Ovary (tissue), 9 donors: ENCODE measurements around the gene RPS6KA5. TPM values are rescaled to one million over a fixed set of nuclear protein-coding genes. Genes with fewer than 3 reads are reported as not detected.

Experiments
- DNase-seq, 5 donors: peaks; one replicate each; pipeline ENCODE4 v3.0.0-alpha.2; 2019 to 2020
- H3K27ac ChIP-seq, 2 donors: fragments of 200-600 bp; one replicate each; pipeline versions ENCODE4 v1.5.1 to v1.8.0; 2019 to 2022
- H3K27me3 ChIP-seq: fragments of 200-600 bp; one replicate; pipeline ENCODE4 v1.8.0; 2022
- H3K36me3 ChIP-seq: fragments of 200-600 bp; sonication (generic); one replicate; pipeline ENCODE4 v1.5.1; 2019
- H3K4me1 ChIP-seq: one replicate; pipeline ENCODE4 v1.8.1; 2013; ENCODE audit warnings: mild to moderate bottlenecking, moderate library complexity; ENCODE audit not compliant: insufficient read depth
- H3K4me3 ChIP-seq: fragments of 200-600 bp; sonication (generic); one replicate; pipeline ENCODE4 v1.5.1; 2017
- H3K9me3 ChIP-seq, 2 donors: fragments of 200-600 bp in 1 of 2; sonication (generic) in 1 of 2; one replicate each; pipeline versions ENCODE4 v1.5.1 to v1.8.1; 2013 to 2019; ENCODE audit warnings: mild to moderate bottlenecking in 1 of 2, moderate library complexity in 1 of 2
- CTCF ChIP-seq, 3 donors: fragments of 450-650 bp in 2 of 3; fragments of 200-600 bp in 1 of 3; IDR thresholded peaks; one replicate each; pipeline versions ENCODE4 v1.5.1 to v1.8.0; 2016 to 2022; ENCODE audit warnings: antibody characterized with exemption in 3 of 3, mild to moderate bottlenecking in 1 of 3
- EP300 ChIP-seq: sonication (generic); formaldehyde crosslinking; IDR thresholded peaks from one replicate; pipeline ENCODE4 v1.6.1; 2017; ENCODE audit warnings: antibody characterized with exemption
- POLR2A ChIP-seq: fragments of 450-650 bp; IDR thresholded peaks from one replicate; pipeline ENCODE4 v1.6.1; 2017; ENCODE audit warnings: antibody characterized with exemption, mild to moderate bottlenecking, moderate library complexity
- WGBS, 3 donors: extraction: QIAGEN DNeasy Blood & Tissue Kit in 1 of 3; methylation state at CpG; one replicate each; pipeline versions ENCODE4 v1.1.5 to v1.1.7; 2013 to 2017; 5-methylcytosine and 5-hydroxymethylcytosine counted together
- intact Hi-C, 4 donors: fragments of 100-400 bp; cut with DNase I; formaldehyde crosslinking; loops; one replicate each; pipeline versions ENCODE4 v1.11.0 to v1.15.1; 2022 to 2023
- polyA plus RNA-seq, 2 donors: library from polyadenylated mRNA; stranded (reverse); fragments of 200-250 nt in 1 of 2; fragments of 350-450 nt in 1 of 2; fragmentation: Illumina TruSeq in 1 of 2; extraction: RNeasy Lipid Tissue Mini Kit (QIAGEN cat#74804) in 1 of 2; gene quantifications; one replicate each; pipeline ENCODE4 v1.2.3, GENCODE V29; 2013 to 2014
- total RNA-seq, 7 donors: library from RNA; depleted of rRNA in 2 of 7; stranded (reverse); fragments of >200 nt in 2 of 7; fragmentation: NEBNext Ultra II Directional in 3 of 7; extraction: Animal tissue kit (Norgen Biotek cat#: 25700) in 3 of 7; gene quantifications; one replicate each; pipeline versions ENCODE4 v1.1.0 to v1.2.4, GENCODE V29; 2016 to 2023
- donor health status: DM: no; HTN: no; CAD: no; lungs with moderate emphysema.
- donor health status: DM: no; HTN: no; CAD: no.
- donor health status: Bipolar disorder and iron deficiency.
- donor health status: DM: yes; HTN: yes; CAD: no.
- donor health status: DM: no; HTN: no; CAD: no.
- donor health status: DM: yes; HTN: yes; CAD: no.

The RPS6KA5 gene
- total and polyA plus RNA-seq, 9 donors, result 3.8 to 19.0 (median 8.4) TPM

- intact Hi-C loops, result loop anchor here in 1 of 4 donors (10.0 kb wide), 1 partner anchor 840 kb away; no protein-coding TSS in a partner anchor
Measured at GRCh38 chr14:90814806-90815571, 245.5 kb downstream of the RPS6KA5 start.

GRCh38 chr14:90813442-90813841 lies 247.0 kb downstream of the RPS6KA5 start:
- intact Hi-C loops, result loop anchor here in 1 of 4 donors (10.0 kb wide), 1 partner anchor 839 kb away; no protein-coding TSS in a partner anchor
- WGBS, 3 donors, result 79 to 87% (median 81%) methylated on average over 5 of the region's 5 CpGs
- H3K27ac ChIP-seq, result no peak overlapping the region

More at GRCh38 chr14:90814806-90815571, 245.5 kb downstream of the RPS6KA5 start:
- Histone ChIP-seq H3K36me3 (no peaks in the 10 kb centered on the region), H3K4me1 (peaks cover 10% of the 10 kb centered on the region), H3K9me3 (no peaks in the 10 kb centered on the region), H3K27ac (no peak overlapping the region), H3K27me3 (no peaks in the 10 kb centered on the region), H3K4me3 (peak overlapping the region; percentile 81)
- WGBS, 3 donors, result 37 to 51% (median 39%) methylated on average over 13 of the region's 13 CpGs
- TF ChIP-seq CTCF (IDR thresholded peaks at IDR 0.05), result no peak
- no peak for TF ChIP-seq EP300
- no peak for TF ChIP-seq POLR2A
- DNase-seq, result no peak

GRCh38 chr14:90812109-90812508 lies 248.3 kb downstream of the RPS6KA5 start:
- Histone ChIP-seq H3K27me3 (no peaks in the 10 kb centered on the region), H3K27ac (no peak overlapping the region), H3K36me3 (no peaks in the 10 kb centered on the region), H3K4me1 (peaks cover 17% of the 10 kb centered on the region), H3K4me3 (no peak overlapping the region), H3K9me3 (no peaks in the 10 kb centered on the region)
- no peak for TF ChIP-seq POLR2A
- no peak for TF ChIP-seq CTCF (IDR thresholded peaks at IDR 0.05)
- no peak for TF ChIP-seq EP300
- intact Hi-C loops, result loop anchor here in 1 of 4 donors (10.0 kb wide), 1 partner anchor 837 kb away; no protein-coding TSS in a partner anchor
- no peak for DNase-seq
- 94 to 100% (median 95%) methylated on average over 5 of the region's 5 CpGs for WGBS, 3 donors

More at GRCh38 chr14:90813442-90813841, 247.0 kb downstream of the RPS6KA5 start:
- TF ChIP-seq CTCF (IDR thresholded peaks at IDR 0.05) (no peak), EP300 (no peak), POLR2A (no peak)
- Histone ChIP-seq H3K36me3 (no peaks in the 10 kb centered on the region), H3K4me3 (no peak overlapping the region), H3K4me1 (peaks cover 12% of the 10 kb centered on the region), H3K27me3 (no peaks in the 10 kb centered on the region), H3K9me3 (no peaks in the 10 kb centered on the region)
- no peak for DNase-seq

- H3K36me3 ChIP-seq, result no peaks in the 10 kb centered on the region
- intact Hi-C loops, result loop anchor here in 1 of 4 donors (10.0 kb wide), 1 partner anchor 837 kb away; no protein-coding TSS in a partner anchor
- H3K4me3 ChIP-seq, result no peak overlapping the region
- 91 to 93% (median 93%) methylated on average over 10 of the region's 10 CpGs for WGBS, 3 donors
- TF ChIP-seq EP300, result no peak
- no peak for TF ChIP-seq CTCF (IDR thresholded peaks at IDR 0.05)
- TF ChIP-seq POLR2A, result no peak
- H3K4me1 ChIP-seq, result peaks cover 17% of the 10 kb centered on the region
- H3K27ac ChIP-seq, result no peak overlapping the region
- H3K9me3 ChIP-seq, result no peaks in the 10 kb centered on the region
- no peaks in the 10 kb centered on the region for H3K27me3 ChIP-seq
- no peak for DNase-seq
Measured at GRCh38 chr14:90811641-90812040, 248.8 kb downstream of the RPS6KA5 start.
